Parathyroid adenoma (tissue), 2 donors: Measurements from ENCODE around the gene SHC4.

ENCODE experiments used
- H2AFZ ChIP-seq: fragments of 300-600 bp; sonication (generic); one replicate; pipeline ENCODE4 v1.7.0; 2017; ENCODE audit warnings: antibody characterized with exemption, mild to moderate bottlenecking
- H3K27ac ChIP-seq: fragments of 300-600 bp; sonication (generic); one replicate; pipeline ENCODE4 v1.7.0; 2017
- H3K27me3 ChIP-seq: fragments of 300-600 bp; sonication (generic); one replicate; pipeline ENCODE4 v1.7.0; 2017; ENCODE audit warnings: low read length; ENCODE audit not compliant: control insufficient read depth, insufficient read depth
- H3K36me3 ChIP-seq: fragments of 300-600 bp; sonication (generic); one replicate; pipeline ENCODE4 v1.7.0; 2017; ENCODE audit warnings: low read length; ENCODE audit not compliant: control insufficient read depth, insufficient read depth
- H3K4me1 ChIP-seq: fragments of 300-600 bp; sonication (generic); one replicate; pipeline ENCODE4 v1.7.0; 2017; ENCODE audit warnings: control low read depth
- H3K4me2 ChIP-seq: fragments of 300-600 bp; sonication (generic); one replicate; pipeline ENCODE4 v1.7.0; 2017; ENCODE audit warnings: low read length
- H3K4me3 ChIP-seq: fragments of 300-600 bp; sonication (generic); one replicate; pipeline ENCODE4 v1.7.0; 2017; ENCODE audit warnings: low read depth, low read length
- H3K79me2 ChIP-seq: fragments of 300-600 bp; sonication (generic); one replicate; pipeline ENCODE4 v1.7.0; 2017; ENCODE audit warnings: control low read depth
- H3K9ac ChIP-seq: fragments of 300-600 bp; sonication (generic); one replicate; pipeline ENCODE4 v1.7.0; 2017; ENCODE audit warnings: mild to moderate bottlenecking
- H3K9me3 ChIP-seq: fragments of 300-600 bp; sonication (generic); one replicate; pipeline ENCODE4 v1.7.0; 2017; ENCODE audit warnings: low read length; ENCODE audit not compliant: control insufficient read depth
- TF ChIP-seq, protein P1 (sequence below): fragments of 300-600 bp; sonication (generic); IDR thresholded peaks from one replicate; pipeline ENCODE4 v1.7.0; 2017; ENCODE audit warnings: antibody characterized with exemption, mild to moderate bottlenecking
- donor health status: primary hyperparathyroidism.

SHC4 gene

DNA sequence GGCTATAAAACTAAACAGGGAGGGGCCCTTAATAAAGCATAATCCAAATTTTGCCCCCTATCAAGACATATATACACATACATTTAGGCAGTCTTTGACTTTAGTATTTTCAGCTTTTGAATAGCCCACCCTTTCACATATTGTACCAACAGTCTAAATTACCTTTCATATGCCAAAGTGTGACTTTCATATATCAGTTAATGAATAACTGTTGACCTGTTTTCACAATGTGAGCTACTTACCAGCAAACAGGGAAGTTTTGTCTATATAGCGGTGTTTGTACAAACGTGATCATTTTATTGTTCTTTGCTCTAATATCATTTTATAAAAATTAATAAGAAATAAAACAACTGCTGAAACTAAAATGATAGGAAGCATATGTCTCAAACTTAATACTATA is 180.8 kb downstream of the SHC4 start:
- Histone ChIP-seq H3K27me3 (no peaks in the 10 kb centered on the region), H3K9ac (no peak overlapping the region), H3K36me3 (no peaks in the 10 kb centered on the region), H3K9me3 (no peaks in the 10 kb centered on the region), H2AFZ (no peak overlapping the region), H3K4me1 (no peaks in the 10 kb centered on the region), H3K4me3 (no peak overlapping the region), H3K4me2 (no peak overlapping the region), H3K27ac (no peak overlapping the region), H3K79me2 (no peaks in the 10 kb centered on the region)
- TF ChIP-seq, protein P1, sequence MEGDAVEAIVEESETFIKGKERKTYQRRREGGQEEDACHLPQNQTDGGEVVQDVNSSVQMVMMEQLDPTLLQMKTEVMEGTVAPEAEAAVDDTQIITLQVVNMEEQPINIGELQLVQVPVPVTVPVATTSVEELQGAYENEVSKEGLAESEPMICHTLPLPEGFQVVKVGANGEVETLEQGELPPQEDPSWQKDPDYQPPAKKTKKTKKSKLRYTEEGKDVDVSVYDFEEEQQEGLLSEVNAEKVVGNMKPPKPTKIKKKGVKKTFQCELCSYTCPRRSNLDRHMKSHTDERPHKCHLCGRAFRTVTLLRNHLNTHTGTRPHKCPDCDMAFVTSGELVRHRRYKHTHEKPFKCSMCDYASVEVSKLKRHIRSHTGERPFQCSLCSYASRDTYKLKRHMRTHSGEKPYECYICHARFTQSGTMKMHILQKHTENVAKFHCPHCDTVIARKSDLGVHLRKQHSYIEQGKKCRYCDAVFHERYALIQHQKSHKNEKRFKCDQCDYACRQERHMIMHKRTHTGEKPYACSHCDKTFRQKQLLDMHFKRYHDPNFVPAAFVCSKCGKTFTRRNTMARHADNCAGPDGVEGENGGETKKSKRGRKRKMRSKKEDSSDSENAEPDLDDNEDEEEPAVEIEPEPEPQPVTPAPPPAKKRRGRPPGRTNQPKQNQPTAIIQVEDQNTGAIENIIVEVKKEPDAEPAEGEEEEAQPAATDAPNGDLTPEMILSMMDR: no peak

- TF ChIP-seq, protein P1: no peak
- Histone ChIP-seq H3K36me3 (no peaks in the 10 kb centered on the region), H3K9me3 (no peaks in the 10 kb centered on the region), H3K27me3 (no peaks in the 10 kb centered on the region), H2AFZ (no peak overlapping the region), H3K79me2 (no peaks in the 10 kb centered on the region), H3K9ac (no peak overlapping the region), H3K4me1 (no peaks in the 10 kb centered on the region), H3K27ac (no peak overlapping the region), H3K4me3 (no peak overlapping the region), H3K4me2 (no peak overlapping the region)
Observed at GRCh38 chr15:48781481-48782081, 182.1 kb downstream of the SHC4 start.

- Histone ChIP-seq H3K9ac (no peak overlapping the region), H2AFZ (no peak overlapping the region), H3K4me2 (no peak overlapping the region), H3K36me3 (no peaks in the 10 kb centered on the region), H3K9me3 (no peaks in the 10 kb centered on the region), H3K4me3 (no peak overlapping the region), H3K4me1 (no peaks in the 10 kb centered on the region), H3K27me3 (no peaks in the 10 kb centered on the region), H3K79me2 (no peaks in the 10 kb centered on the region), H3K27ac (no peak overlapping the region)
- TF ChIP-seq, protein P1: no peak
Observed at GRCh38 chr15:48781017-48781416, 182.7 kb downstream of the SHC4 start.

DNA sequence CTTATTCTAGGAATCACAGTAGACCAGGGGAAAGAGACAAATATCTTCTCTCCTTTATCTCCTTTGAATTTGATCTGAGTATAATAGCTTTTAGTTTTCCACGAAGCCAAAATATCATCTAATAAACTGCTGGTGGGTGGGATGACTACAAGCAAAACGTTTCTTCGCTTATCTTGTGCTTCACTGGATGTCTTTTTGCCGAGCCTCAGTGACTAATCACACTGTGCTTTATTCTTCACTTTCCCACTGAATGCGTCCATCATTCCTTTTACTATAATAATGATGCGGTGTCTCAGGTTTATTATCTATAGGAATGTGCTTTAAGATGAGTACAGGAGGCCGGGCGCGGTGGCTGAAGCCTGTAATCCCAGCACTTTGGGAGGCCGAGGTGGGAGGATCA is 185.4 kb downstream of the SHC4 start:
- TF ChIP-seq, protein P1: no peak
- Histone ChIP-seq H3K4me1 (no peaks in the 10 kb centered on the region), H2AFZ (no peak overlapping the region), H3K79me2 (no peaks in the 10 kb centered on the region), H3K27me3 (no peaks in the 10 kb centered on the region), H3K9me3 (no peaks in the 10 kb centered on the region), H3K4me3 (no peak overlapping the region), H3K27ac (no peak overlapping the region), H3K36me3 (no peaks in the 10 kb centered on the region), H3K4me2 (no peak overlapping the region), H3K9ac (no peak overlapping the region)

DNA sequence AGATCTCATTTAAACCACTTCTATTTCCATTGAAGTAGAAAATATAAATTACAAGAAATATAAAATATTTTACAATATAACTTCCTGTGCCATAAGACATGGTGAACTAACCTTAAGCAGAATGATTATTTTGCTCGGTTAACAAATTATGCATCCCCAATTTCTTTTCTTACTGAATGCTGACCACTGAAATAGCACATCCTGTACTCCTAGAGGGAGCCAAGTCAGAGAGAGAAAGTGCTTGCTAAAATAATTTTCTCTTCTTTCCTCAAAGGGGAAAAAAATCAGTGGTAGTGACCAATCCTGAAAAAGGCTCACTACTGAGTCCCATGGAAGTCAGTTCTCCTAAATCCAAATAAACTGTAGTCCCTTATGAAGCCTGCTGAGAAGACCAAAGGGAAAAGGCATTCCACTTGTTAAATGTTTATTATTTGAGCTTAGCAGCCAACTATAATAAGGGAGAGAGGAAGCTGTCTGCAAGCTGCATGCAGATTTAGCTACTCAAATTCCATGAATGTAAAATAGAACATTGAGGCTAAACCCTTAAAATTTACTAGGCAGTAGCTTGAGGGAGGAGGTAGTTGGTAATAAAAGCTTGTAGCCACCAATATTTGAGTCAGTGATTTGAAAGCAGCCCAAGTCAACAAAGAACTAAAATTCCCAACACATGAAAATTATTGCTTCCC is 185.9 kb downstream of the SHC4 start:
- no peak overlapping the region for H3K9ac ChIP-seq
- no peak overlapping the region for H3K27ac ChIP-seq
- H3K36me3 ChIP-seq: no peaks in the 10 kb centered on the region
- no peak overlapping the region for H3K4me3 ChIP-seq
- H3K4me1 ChIP-seq: no peaks in the 10 kb centered on the region
- no peak overlapping the region for H2AFZ ChIP-seq
- H3K79me2 ChIP-seq: no peaks in the 10 kb centered on the region
- H3K4me2 ChIP-seq: no peak overlapping the region
- TF ChIP-seq, protein P1: no peak
- H3K27me3 ChIP-seq: no peaks in the 10 kb centered on the region
- no peaks in the 10 kb centered on the region for H3K9me3 ChIP-seq
